ENCODE measurements around the gene POP4. TPM values are rescaled to one million over a fixed set of nuclear protein-coding genes. Genes with fewer than 3 reads are reported as not detected.
"Not testable (repeated sequence)": the region's sequence is repeated elsewhere in the genome, so short reads cannot be mapped to it uniquely, and the experiment has no call there.

POP4 gene, protein sequence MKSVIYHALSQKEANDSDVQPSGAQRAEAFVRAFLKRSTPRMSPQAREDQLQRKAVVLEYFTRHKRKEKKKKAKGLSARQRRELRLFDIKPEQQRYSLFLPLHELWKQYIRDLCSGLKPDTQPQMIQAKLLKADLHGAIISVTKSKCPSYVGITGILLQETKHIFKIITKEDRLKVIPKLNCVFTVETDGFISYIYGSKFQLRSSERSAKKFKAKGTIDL
- 10 to 100 TPM; 86.8 to 94.4 TPM for total RNA-seq

GRCh38 chr19:29605653-29606419 is at the start of gene POP4:
TSS of gene POP4 (plus strand) at chr19:29606283. CDS start at chr19:29606319, 36 bp downstream.
- peak; percentile 98 for DNase-seq
- H3K27ac Mint-ChIP-seq, result peak within 1 kb of the TSS; percentile 99

DNA sequence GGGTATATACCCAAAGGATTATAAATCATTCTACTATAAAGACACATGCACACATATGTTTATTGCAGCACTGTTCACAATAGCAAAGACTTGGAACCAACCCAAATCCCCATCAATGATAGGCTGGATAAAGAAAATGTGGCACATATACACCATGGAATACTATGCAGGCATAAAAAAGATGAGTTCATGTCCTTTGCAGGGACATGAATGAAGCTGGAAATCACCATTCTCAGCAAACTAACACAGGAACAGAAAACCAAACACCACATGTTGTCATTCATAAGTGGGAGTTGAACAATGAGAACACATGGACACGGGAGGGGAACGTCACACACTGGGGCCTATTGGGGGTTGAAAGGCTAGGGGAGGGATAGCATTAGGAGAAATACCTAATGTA is 47.0 kb upstream of the POP4 start:
- H3K27ac Mint-ChIP-seq; H3K36me3 Mint-ChIP-seq (ENCODE audit: low read depth); H3K4me1 Mint-ChIP-seq; CTCF ChIA-PET; DNase-seq; POLR2A ChIA-PET; H3K4me3 Mint-ChIP-seq: not testable (repeated sequence)
- Mint-ChIP-seq H3K27me3 (peaks cover 26% of the 10 kb centered on the region), H3K9me3 (peaks cover 17% of the 10 kb centered on the region)

More at GRCh38 chr19:29605653-29606419, at the start of gene POP4:
- ChIA-PET CTCF (interaction anchor here (0.8 to 9.6 kb wide), 12 partner anchors 9 to 336 kb away, joined by 3 to 178 read pairs (median 12); partner anchors contain the start of genes C19orf12, PLEKHF1 and URI1), POLR2A (interaction anchor here (0.8 to 5.8 kb wide), 39 partner anchors 9 to 339 kb away, joined by 3 to 143 read pairs (median 5); partner anchors contain the start of genes C19orf12, PLEKHF1 and URI1)
- Mint-ChIP-seq H3K4me1 (peaks cover 35% of the 10 kb centered on the region), H3K27me3 (no peaks in the 10 kb centered on the region), H3K36me3 (ENCODE audit: low read depth) (peaks cover 25% of the 10 kb centered on the region), H3K9me3 (no peaks in the 10 kb centered on the region), H3K4me3 (peak within 1 kb of the TSS; percentile 99)

- Mint-ChIP-seq H3K4me1 (peaks cover under 1% of the 10 kb centered on the region), H3K27me3 (peaks cover 22% of the 10 kb centered on the region), H3K36me3 (ENCODE audit: low read depth) (peaks cover 2% of the 10 kb centered on the region), H3K27ac (no peak overlapping the region), H3K4me3 (no peak overlapping the region), H3K9me3 (peaks cover 13% of the 10 kb centered on the region)
- DNase-seq, result no peak
- POLR2A ChIA-PET, result no interaction called here
- CTCF ChIA-PET, result no interaction called here
These were observed 46.3 kb upstream of the POP4 start for GRCh38 chr19:29559743-29560142.

DNA sequence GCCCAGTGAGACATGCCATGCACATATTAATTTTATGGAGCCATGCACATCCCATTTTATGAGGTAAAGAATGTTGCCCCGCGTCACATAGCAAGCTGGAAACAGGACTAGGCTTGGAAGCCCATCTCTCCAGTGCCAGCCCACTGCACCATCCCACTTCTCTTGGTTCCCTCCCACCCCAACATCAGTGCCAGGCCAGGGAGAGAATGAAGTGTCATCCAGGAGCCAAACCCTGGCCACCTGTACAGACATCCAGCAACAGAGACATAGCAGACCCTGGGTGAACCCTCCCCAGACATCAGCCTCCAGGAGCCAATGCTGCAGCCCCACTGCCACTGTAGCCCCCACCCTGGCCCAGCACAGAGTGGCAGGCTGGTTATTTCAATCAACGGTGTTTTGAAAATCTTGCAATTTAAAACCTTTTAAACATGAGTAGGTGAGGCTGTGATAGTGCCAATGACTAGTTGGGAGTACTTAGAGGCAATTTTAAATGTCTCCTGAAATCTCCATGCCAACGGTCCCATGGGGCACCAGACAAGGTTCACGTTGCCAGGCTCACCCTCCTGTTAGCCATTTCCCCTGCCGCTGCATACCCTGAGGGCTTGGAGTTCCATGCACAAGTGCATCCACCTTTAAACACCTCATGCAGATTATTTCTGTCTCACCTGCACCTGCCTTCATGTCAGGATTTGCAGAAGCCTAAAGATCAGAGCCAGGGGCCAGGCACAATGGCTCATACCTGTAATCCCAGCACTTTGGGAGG is 45.6 kb upstream of the POP4 start:
- H3K4me1 Mint-ChIP-seq, result peaks cover 2% of the 10 kb centered on the region
- CTCF ChIA-PET, result no interaction called here
- no peak overlapping the region for H3K27ac Mint-ChIP-seq

DNA sequence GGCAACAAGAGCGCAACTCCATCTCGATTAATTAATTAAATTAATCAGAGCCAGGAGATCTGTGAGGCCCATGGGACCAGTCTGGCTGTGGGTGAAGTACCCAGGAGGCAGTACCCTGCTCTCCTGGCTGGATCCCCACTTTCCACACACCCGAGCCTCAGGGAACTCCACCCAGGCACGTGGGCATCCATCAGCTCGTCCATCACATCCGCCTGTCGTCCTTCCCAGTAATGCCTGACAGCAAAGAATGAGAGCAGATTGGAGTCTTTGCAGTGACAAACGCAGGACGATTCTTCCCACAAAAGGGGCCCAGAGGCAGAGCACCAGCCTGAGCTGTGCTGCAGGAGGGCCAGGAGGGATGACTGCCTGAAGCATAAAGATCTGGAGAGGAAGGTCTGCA is 44.5 kb upstream of the POP4 start:
- Mint-ChIP-seq H3K4me3 (no peak overlapping the region), H3K27me3 (peaks cover 8% of the 10 kb centered on the region), H3K27ac (no peak overlapping the region), H3K9me3 (peaks cover 9% of the 10 kb centered on the region), H3K36me3 (ENCODE audit: low read depth) (peaks cover 2% of the 10 kb centered on the region), H3K4me1 (peaks cover 2% of the 10 kb centered on the region)
- ChIA-PET CTCF (no interaction called here), POLR2A (no interaction called here)
- no peak for DNase-seq

More for the DNA sequence above, 45.6 kb upstream of the POP4 start:
- H3K4me3 Mint-ChIP-seq, result no peak overlapping the region
- peaks cover 17% of the 10 kb centered on the region for H3K27me3 Mint-ChIP-seq
- H3K9me3 Mint-ChIP-seq, result peaks cover 9% of the 10 kb centered on the region
- DNase-seq, result no peak
- H3K36me3 Mint-ChIP-seq (ENCODE audit: low read depth), result peaks cover 2% of the 10 kb centered on the region
- POLR2A ChIA-PET, result no interaction called here

- Mint-ChIP-seq H3K4me1 (peaks cover 2% of the 10 kb centered on the region), H3K4me3 (no peak overlapping the region), H3K27ac (no peak overlapping the region), H3K27me3 (peaks cover 8% of the 10 kb centered on the region), H3K36me3 (ENCODE audit: low read depth) (peaks cover 2% of the 10 kb centered on the region), H3K9me3 (peaks cover 9% of the 10 kb centered on the region)
- CTCF ChIA-PET, result no interaction called here
- POLR2A ChIA-PET, result no interaction called here
- DNase-seq, result no peak
These were observed 43.5 kb upstream of the POP4 start for GRCh38 chr19:29562299-29563297.

DNA sequence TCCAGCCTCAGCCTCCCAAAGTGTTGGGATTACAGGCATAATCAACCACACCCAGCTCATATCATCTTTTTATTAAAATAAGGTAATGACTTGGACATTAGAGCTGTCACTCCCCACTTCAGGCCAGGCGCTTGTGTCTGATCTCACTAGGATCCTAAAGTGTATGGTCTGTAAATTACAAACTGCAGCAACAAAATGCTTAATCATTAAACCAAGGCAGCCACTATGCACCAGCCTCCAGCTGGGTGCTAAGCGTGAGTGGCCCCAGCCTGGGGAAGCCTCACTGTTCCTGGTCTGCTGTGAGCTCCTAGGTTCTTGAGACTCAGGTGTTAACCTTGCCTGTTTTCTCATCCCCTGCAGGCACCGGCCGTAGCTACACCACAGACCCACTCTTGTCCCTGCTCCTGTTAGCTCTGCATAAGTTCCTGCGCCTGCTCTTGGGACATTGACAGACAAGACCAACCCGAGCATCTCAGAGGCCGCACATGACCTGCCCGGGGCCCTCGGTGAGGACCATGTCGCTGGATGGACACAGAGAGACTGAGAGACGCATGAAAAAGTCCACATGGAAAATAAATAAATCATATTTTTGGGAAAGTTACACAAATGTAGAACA is 42.5 kb upstream of the POP4 start:
- H3K9me3 Mint-ChIP-seq, result peaks cover 9% of the 10 kb centered on the region
- H3K4me3 Mint-ChIP-seq, result no peak overlapping the region
- no peak overlapping the region for H3K27ac Mint-ChIP-seq
- peaks cover 8% of the 10 kb centered on the region for H3K27me3 Mint-ChIP-seq
- ChIA-PET CTCF (no interaction called here), POLR2A (no interaction called here)
- H3K36me3 Mint-ChIP-seq (ENCODE audit: low read depth), result peaks cover 2% of the 10 kb centered on the region
- no peak for DNase-seq
- peaks cover 2% of the 10 kb centered on the region for H3K4me1 Mint-ChIP-seq

DNA sequence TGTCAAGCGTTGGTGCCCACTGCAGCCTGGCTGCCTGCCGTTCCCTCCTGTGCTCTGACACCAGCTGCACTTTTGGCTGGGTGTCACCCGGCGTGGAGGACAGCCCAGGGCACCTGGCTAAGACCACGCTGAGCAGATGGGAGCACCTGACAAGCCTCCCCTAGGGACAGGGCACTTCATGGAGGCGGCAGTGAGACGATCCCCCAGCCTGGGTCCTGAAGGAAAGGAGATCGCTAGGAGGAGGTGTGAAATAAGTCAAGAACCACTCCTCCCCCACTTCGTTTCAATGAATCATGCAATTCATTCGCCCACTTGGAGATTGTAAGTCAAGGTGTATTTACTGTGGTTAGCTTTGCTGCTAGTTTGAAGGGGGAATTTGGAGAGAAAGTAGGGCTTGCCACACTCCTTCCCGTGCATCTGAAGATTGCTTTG is 41.5 kb upstream of the POP4 start:
- Mint-ChIP-seq H3K9me3 (peaks cover 6% of the 10 kb centered on the region), H3K4me3 (no peak overlapping the region), H3K4me1 (peaks cover 2% of the 10 kb centered on the region), H3K36me3 (ENCODE audit: low read depth) (no peaks in the 10 kb centered on the region), H3K27ac (no peak overlapping the region), H3K27me3 (peaks cover 12% of the 10 kb centered on the region)
- DNase-seq, result no peak
- CTCF ChIA-PET, result no interaction called here
- POLR2A ChIA-PET, result no interaction called here

DNA sequence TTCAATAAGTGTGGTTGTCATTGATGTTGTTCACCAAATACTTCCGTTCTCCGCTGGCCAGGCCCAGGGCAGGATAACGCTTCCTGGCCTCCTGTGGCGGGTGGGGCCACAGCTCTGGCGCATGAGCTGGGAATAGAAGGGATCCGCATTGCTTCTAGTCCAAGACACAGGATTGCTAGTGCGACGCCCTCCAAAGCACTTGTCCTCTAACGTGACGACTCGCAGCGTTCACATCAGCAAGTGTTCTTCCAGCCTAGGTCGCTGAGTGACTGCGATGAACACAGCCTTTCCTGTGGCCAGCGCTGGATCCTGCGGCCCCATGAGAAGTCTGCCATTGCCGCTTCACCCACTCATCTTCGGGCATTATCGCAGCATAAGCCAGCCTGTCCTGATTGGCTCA is 40.9 kb upstream of the POP4 start:
- no peak overlapping the region for H3K27ac Mint-ChIP-seq
- H3K4me1 Mint-ChIP-seq, result peaks cover 2% of the 10 kb centered on the region
- CTCF ChIA-PET, result no interaction called here
- no peaks in the 10 kb centered on the region for H3K36me3 Mint-ChIP-seq (ENCODE audit: low read depth)
- H3K4me3 Mint-ChIP-seq, result no peak overlapping the region
- DNase-seq, result no peak
- H3K9me3 Mint-ChIP-seq, result peaks cover 2% of the 10 kb centered on the region
- H3K27me3 Mint-ChIP-seq, result peaks cover 13% of the 10 kb centered on the region
- POLR2A ChIA-PET, result no interaction called here

DNA sequence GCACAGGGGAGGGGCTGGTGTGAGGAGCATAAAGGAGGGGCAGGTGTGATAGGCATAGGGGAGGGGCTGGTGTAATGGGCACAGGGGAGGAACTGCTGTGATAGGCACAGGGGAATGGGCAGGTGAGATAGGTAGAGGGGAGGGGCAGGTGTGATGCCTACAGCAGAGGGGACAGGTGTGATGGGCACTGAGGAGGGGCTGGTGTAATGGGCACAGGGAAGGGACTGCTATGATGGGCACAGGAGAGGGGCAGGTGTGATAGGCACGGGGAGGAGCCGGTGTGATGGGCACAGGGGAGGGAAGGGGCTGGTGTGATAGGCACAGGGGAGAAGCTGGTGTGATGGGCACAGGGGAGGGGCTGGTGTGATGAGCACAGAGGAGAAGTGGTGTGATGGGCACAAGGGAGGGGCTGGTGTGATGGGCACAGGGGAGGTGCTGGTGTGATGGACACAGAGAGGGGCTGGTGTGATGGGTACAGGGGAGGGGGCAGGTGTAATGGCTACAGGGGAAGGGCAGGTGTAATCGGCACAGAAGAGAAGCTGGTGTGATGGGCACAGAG is 39.5 kb upstream of the POP4 start:
- ChIA-PET POLR2A (no interaction called here), CTCF (no interaction called here)
- Mint-ChIP-seq H3K4me1 (peaks cover 2% of the 10 kb centered on the region), H3K27ac (no peak overlapping the region), H3K4me3 (no peak overlapping the region), H3K27me3 (peaks cover 16% of the 10 kb centered on the region), H3K9me3 (no peaks in the 10 kb centered on the region), H3K36me3 (ENCODE audit: low read depth) (no peaks in the 10 kb centered on the region)
- no peak for DNase-seq

DNA sequence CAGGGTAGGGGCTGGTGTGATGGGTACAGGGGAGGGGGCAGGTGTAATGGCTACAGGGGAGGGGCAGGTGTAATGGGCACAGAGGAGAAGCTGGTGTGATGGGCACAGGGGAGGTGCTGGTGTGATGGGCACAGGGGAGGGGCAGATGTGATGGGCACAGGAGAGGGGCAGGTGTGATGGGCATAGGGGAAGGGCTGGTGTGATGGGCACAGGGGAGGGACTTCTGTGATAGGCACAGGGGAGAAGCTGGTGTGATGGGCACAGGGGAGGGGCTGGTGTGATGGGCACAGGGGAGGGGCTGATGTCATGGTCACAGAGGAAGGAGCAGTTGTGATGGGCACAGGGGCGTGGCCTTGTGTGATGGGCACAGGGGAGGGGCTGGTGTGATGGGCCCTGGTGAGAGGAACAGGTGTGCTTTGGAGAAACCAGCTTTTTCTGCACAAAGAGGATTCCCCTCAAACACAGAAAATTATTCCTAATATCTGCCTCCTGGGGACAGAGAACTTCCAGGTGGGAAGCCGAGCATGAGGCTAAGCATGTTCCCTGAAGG is 38.6 kb upstream of the POP4 start:
- Mint-ChIP-seq H3K4me3 (no peak overlapping the region), H3K27me3 (peaks cover 20% of the 10 kb centered on the region), H3K4me1 (peaks cover 2% of the 10 kb centered on the region), H3K27ac (no peak overlapping the region), H3K36me3 (ENCODE audit: low read depth) (no peaks in the 10 kb centered on the region), H3K9me3 (no peaks in the 10 kb centered on the region)
- CTCF ChIA-PET, result no interaction called here
- DNase-seq, result no peak
- POLR2A ChIA-PET, result no interaction called here
